H1 (cell line): Measurements from ENCODE around the gene NT5DC3.

Source experiments
- ASH2L ChIP-seq: fragments of 200-600, 300-600 bp; sonication (generic); IDR thresholded peaks from one replicate; pipeline ENCODE4 v1.7.1; 2017; ENCODE audit warnings: low read length
- CHD1 ChIP-seq: IDR thresholded peaks from 2 replicates; pipeline ENCODE4 v1.6.1; 2012; ENCODE audit warnings: low read depth, low read length, improper control_type of control experiment
- CHD2 ChIP-seq: IDR thresholded peaks from 2 replicates; pipeline ENCODE4 v1.6.1; 2012; ENCODE audit warnings: low read length, improper control_type of control experiment
- EP300 ChIP-seq, 2 experiments: IDR thresholded peaks; 1 replicate in 1 of 2; 2 replicates in 1 of 2; pipeline ENCODE4 v1.6.1; 2011 to 2012; ENCODE audit warnings: low read depth in 2 of 2, low read length in 2 of 2, mild to moderate bottlenecking in 2 of 2, borderline replicate concordance in 1 of 2, inconsistent platforms in 1 of 2, moderate library complexity in 1 of 2
- JUN ChIP-seq: IDR thresholded peaks from 2 replicates; pipeline ENCODE4 v1.6.1; 2011; ENCODE audit warnings: low read depth, mild to moderate bottlenecking, improper control_type of control experiment, low read length
- JUND ChIP-seq: IDR thresholded peaks from 2 replicates; pipeline ENCODE4 v1.6.1; 2011; ENCODE audit warnings: mild to moderate bottlenecking, improper control_type of control experiment, low read length
- POLR2A ChIP-seq, 2 experiments: IDR thresholded peaks; 1 replicate in 1 of 2; 2 replicates in 1 of 2; pipeline ENCODE4 v1.6.1; 2011; ENCODE audit warnings: low read depth in 2 of 2, low read length in 2 of 2, mild to moderate bottlenecking in 2 of 2; ENCODE audit errors: control extremely low read depth in 1 of 2
- RNF2 ChIP-seq: fragments of 200-900, 300-1000 bp; sonication (generic); IDR thresholded peaks from 2 replicates; pipeline ENCODE4 v1.7.1; 2016; ENCODE audit warnings: borderline replicate concordance, low read depth, mild to moderate bottlenecking, antibody characterized with exemption, low read length; ENCODE audit not compliant: poor library complexity, severe bottlenecking; ENCODE audit errors: missing control alignments
- YY1 ChIP-seq: IDR thresholded peaks from 2 replicates; pipeline ENCODE4 v1.6.1; 2011; ENCODE audit warnings: low read depth, mild to moderate bottlenecking, low read length
- TF ChIP-seq, protein P1 (sequence below), 3 experiments: IDR thresholded peaks; 1 replicate in 2 of 3; 2 replicates in 1 of 3; pipeline versions ENCODE4 v1.5.1 to v1.6.1; 2011; ENCODE audit warnings: low read length in 3 of 3, mild to moderate bottlenecking in 3 of 3, inconsistent platforms in 2 of 3, low read depth in 1 of 3, moderate library complexity in 1 of 3; ENCODE audit not compliant: insufficient read depth in 1 of 3; ENCODE audit errors: control extremely low read depth in 1 of 3
- TF ChIP-seq, protein P2 (sequence below): IDR thresholded peaks from 2 replicates; pipeline ENCODE4 v1.6.1; 2012; ENCODE audit warnings: low read length, inconsistent platforms

DNA sequence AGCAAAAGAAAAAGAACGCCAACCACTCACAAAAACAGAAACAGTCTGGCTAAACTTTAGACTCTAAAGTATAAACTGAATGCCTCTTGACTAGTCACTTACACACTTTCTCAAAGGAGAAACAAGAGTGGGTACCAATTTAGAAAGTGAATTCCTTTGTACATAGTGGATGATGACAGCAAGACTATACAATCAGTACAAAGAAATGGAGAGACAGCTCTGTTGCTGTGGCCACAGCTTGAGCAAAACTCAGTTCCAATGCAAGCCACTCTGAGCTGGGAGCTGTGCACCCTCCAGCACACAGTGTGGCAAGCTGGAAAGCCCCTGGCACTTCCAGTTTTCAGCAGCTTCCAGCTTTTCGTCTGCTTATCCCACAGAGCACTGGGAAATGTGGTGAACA lies 21.7 kb downstream of the NT5DC3 start:
- no peak for TF ChIP-seq YY1
- TF ChIP-seq JUND = no peak
- TF ChIP-seq CHD1 = no peak
- TF ChIP-seq, protein P1, sequence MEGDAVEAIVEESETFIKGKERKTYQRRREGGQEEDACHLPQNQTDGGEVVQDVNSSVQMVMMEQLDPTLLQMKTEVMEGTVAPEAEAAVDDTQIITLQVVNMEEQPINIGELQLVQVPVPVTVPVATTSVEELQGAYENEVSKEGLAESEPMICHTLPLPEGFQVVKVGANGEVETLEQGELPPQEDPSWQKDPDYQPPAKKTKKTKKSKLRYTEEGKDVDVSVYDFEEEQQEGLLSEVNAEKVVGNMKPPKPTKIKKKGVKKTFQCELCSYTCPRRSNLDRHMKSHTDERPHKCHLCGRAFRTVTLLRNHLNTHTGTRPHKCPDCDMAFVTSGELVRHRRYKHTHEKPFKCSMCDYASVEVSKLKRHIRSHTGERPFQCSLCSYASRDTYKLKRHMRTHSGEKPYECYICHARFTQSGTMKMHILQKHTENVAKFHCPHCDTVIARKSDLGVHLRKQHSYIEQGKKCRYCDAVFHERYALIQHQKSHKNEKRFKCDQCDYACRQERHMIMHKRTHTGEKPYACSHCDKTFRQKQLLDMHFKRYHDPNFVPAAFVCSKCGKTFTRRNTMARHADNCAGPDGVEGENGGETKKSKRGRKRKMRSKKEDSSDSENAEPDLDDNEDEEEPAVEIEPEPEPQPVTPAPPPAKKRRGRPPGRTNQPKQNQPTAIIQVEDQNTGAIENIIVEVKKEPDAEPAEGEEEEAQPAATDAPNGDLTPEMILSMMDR (IDR thresholded peaks at IDR 0.05; ENCODE audit: control extremely low read depth in 1 of 3, insufficient read depth in 1 of 3, low read depth in 1 of 3, low read length in 3 of 3) = no peak
- TF ChIP-seq JUN = no peak
- TF ChIP-seq, protein P2, sequence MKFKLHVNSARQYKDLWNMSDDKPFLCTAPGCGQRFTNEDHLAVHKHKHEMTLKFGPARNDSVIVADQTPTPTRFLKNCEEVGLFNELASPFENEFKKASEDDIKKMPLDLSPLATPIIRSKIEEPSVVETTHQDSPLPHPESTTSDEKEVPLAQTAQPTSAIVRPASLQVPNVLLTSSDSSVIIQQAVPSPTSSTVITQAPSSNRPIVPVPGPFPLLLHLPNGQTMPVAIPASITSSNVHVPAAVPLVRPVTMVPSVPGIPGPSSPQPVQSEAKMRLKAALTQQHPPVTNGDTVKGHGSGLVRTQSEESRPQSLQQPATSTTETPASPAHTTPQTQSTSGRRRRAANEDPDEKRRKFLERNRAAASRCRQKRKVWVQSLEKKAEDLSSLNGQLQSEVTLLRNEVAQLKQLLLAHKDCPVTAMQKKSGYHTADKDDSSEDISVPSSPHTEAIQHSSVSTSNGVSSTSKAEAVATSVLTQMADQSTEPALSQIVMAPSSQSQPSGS = no peak
- TF ChIP-seq POLR2A (IDR thresholded peaks at IDR 0.05; ENCODE audit: control extremely low read depth in 1 of 2, low read depth in 2 of 2, low read length in 2 of 2) = no peak
- no peak for TF ChIP-seq ASH2L
- no peak for TF ChIP-seq EP300 (IDR thresholded peaks at IDR 0.05; ENCODE audit: borderline replicate concordance in 1 of 2, low read depth in 2 of 2, low read length in 2 of 2)
- TF ChIP-seq RNF2 = no peak
- TF ChIP-seq CHD2 = no peak
